GM23338 (cell line): Measurements from ENCODE around the gene NT5DC2. TPM values are rescaled to one million over a fixed set of nuclear protein-coding genes. Genes with fewer than 3 reads are reported as not detected.

ENCODE experiments used
- polyA plus RNA-seq: library from polyadenylated mRNA; unstranded; fragments of >200 nt; fragmentation: Nextera tagmentation; extraction: Ambion mirVana; gene quantifications from 2 replicates; pipeline ENCODE4 v1.2.1, GENCODE V29; 2016
- small RNA-seq: library from RNA; depleted of rRNA; stranded (forward); fragments of <200 nt; gene quantifications from one replicate; pipeline ENCODE3, GENCODE V24; 2014; ENCODE audit warnings: low replicate concordance
- total RNA-seq: library from RNA; depleted of rRNA; stranded (reverse); fragments of >200 nt; shearing (Covaris generic); gene quantifications from 2 replicates; pipeline ENCODE4 v1.2.3, GENCODE V29; 2014; rRNA removed

The NT5DC2 gene
- total and polyA plus RNA-seq, 2 experiments from 2014 or later = 269 to 324 TPM

Small RNA genes lying within 50 kb of the gene (small RNA-seq; reads per million reads assigned to genes)
- gene RNU6-856P = not detected
- gene RNU6ATAC16P = not detected

Other genes starting within 250 kb of the NT5DC2 start
- 7.5 and 8.3 TPM in 2 replicates for gene GLYCTK, start 246.0 kb downstream of the NT5DC2 start, total RNA-seq
- 3.0 and 3.8 TPM in 2 replicates for gene GLYCTK, start 246.0 kb downstream of the NT5DC2 start, polyA plus RNA-seq
- gene DNAH1, start 217.5 kb downstream of the NT5DC2 start, total RNA-seq = 0.35 and 1.8 TPM in 2 replicates
- 0.17 and 0.81 TPM in 2 replicates for gene DNAH1, start 217.5 kb downstream of the NT5DC2 start, polyA plus RNA-seq
- gene BAP1, start 123.8 kb downstream of the NT5DC2 start, total RNA-seq = 78.1 and 95.7 TPM in 2 replicates
- 28.5 and 30.4 TPM in 2 replicates for gene BAP1, start 123.8 kb downstream of the NT5DC2 start, polyA plus RNA-seq
- 7.0 and 12.2 TPM in 2 replicates for gene PHF7, start 123.2 kb downstream of the NT5DC2 start, total RNA-seq
- gene PHF7, start 123.2 kb downstream of the NT5DC2 start, polyA plus RNA-seq = 16.3 and 17.1 TPM in 2 replicates
- gene SEMA3G, start 88.8 kb downstream of the NT5DC2 start, total RNA-seq = 2.2 and 2.5 TPM in 2 replicates
- gene SEMA3G, start 88.8 kb downstream of the NT5DC2 start, polyA plus RNA-seq = 0.47 and 0.56 TPM in 2 replicates
- gene TNNC1, start 79.8 kb downstream of the NT5DC2 start, total RNA-seq = 1.7 and 6.5 TPM in 2 replicates
- gene TNNC1, start 79.8 kb downstream of the NT5DC2 start, polyA plus RNA-seq = 6.9 and 8.3 TPM in 2 replicates
- gene NISCH, start 78.3 kb downstream of the NT5DC2 start, total RNA-seq = 65.9 and 76.4 TPM in 2 replicates
- gene NISCH, start 78.3 kb downstream of the NT5DC2 start, polyA plus RNA-seq = 16.7 and 18.4 TPM in 2 replicates
- gene STAB1, start 38.5 kb downstream of the NT5DC2 start, total RNA-seq = 0.90 and 3.0 TPM in 2 replicates
- 1.1 and 1.9 TPM in 2 replicates for gene STAB1, start 38.5 kb downstream of the NT5DC2 start, polyA plus RNA-seq
- 1.6 and 2.6 TPM in 2 replicates for gene UQCC5, start 2.7 kb upstream of the NT5DC2 start, total RNA-seq
- 156 and 157 TPM in 2 replicates for gene UQCC5, start 2.7 kb upstream of the NT5DC2 start, polyA plus RNA-seq
- 72.5 and 80.7 TPM in 2 replicates for gene PBRM1, start 152.1 kb upstream of the NT5DC2 start, total RNA-seq
- 40.8 and 57.5 TPM in 2 replicates for gene PBRM1, start 152.1 kb upstream of the NT5DC2 start, polyA plus RNA-seq
- 138 and 169 TPM in 2 replicates for gene GNL3, start 152.2 kb upstream of the NT5DC2 start, total RNA-seq
- gene GNL3, start 152.2 kb upstream of the NT5DC2 start, polyA plus RNA-seq = 177 and 205 TPM in 2 replicates
- 40.8 and 50.7 TPM in 2 replicates for gene GLT8D1, start 171.9 kb upstream of the NT5DC2 start, total RNA-seq
- 24.6 and 30.0 TPM in 2 replicates for gene GLT8D1, start 171.9 kb upstream of the NT5DC2 start, polyA plus RNA-seq
- 165 and 187 TPM in 2 replicates for gene SPCS1, start 172.2 kb upstream of the NT5DC2 start, total RNA-seq
- gene SPCS1, start 172.2 kb upstream of the NT5DC2 start, polyA plus RNA-seq = 277 and 288 TPM in 2 replicates
- 26.1 and 42.7 TPM in 2 replicates for gene NEK4, start 237.1 kb upstream of the NT5DC2 start, total RNA-seq
- 8.6 and 9.0 TPM in 2 replicates for gene NEK4, start 237.1 kb upstream of the NT5DC2 start, polyA plus RNA-seq
- gene ITIH1, start 243.7 kb upstream of the NT5DC2 start, total RNA-seq = not detected in 2 replicates
- gene ITIH1, start 243.7 kb upstream of the NT5DC2 start, polyA plus RNA-seq = not detected in 2 replicates